Activated CD8-positive, alpha-beta memory T cell treated with anti-CD3 and anti-CD28 coated beads, Interleukin-2, amount 50 U/mL, for 1 hour (primary cell): ENCODE results near the gene GSE1.

Experiments
- DNase-seq: peaks from one replicate; pipeline ENCODE4 v3.0.0-alpha.2; 2020; ENCODE audit errors: extremely low read depth

GSE1 gene

DNA sequence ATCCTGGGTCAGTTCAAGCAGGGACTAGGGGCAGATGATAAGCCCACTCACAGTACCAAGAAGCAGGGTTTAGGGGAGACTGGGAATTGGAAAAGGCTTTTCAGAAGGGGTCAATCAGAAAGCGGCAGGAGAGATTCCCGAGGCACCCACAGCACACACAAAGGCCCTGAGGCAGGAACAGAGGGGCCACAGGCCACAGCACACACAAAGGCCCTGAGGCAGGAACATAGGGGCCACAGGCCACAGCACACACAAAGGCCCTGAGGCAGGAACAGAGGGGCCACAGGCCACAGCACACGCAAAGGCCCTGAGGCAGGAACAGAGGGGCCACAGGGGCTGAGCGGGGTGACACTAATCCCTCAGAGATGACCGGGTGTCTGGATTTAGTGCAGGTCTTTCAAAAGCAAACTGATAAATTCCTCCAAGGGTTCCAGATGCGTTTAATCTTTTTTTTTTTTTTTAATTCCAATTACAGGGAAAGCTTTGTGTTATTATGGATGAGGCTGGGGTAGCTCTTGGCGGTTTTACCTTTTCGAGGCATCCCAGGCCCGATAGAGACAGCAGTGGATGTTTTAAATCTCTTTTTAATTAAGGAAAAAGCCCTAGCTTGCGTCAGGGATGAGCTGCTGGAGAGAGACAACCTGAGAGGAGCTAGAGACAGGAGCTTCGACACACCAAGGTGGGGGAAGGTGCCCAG lies 106.6 kb downstream of the GSE1 start:
- DNase-seq, result no peak

GRCh38 chr16:85720302-85720637 lies 107.1 kb downstream of the GSE1 start:
- no peak for DNase-seq

DNA sequence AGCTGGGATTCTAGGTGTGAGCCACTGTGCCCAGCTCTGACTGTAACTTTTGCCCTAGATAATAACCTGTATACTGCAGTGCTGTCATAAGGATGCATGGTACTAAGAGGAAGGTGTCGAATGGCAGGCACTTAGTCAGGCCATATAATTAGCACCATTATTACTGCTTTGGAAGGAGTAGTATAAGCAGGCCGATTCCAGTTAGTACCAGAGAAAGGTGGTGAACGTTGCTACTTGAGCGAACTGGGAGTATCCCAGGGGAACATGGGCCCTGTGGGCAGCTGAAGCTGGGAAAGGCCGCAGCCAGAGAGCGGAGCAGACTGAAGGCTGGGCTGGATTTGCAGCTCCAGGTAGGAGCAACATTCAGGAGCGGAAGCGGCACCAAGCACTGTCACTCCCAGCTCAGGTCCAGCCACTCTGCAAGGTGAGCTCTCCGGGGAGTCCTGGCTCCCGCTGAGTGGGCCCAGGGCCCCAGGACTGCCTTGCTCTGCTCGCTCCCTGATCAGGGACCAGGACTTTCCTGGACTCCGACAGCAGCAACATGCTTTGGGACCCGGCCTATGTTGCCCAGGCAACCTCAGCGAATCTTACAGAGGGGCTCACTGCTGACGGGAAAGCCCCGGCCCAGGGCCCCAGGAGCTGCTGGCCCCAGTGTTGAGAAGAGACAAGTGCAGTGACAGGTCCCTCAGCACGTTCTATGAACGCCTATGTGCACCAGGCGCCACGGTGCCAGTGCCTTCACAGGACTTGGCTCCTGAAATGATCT lies 109.2 kb downstream of the GSE1 start:
- DNase-seq, result no peak

- no peak for DNase-seq
These were observed 111.2 kb downstream of the GSE1 start for GRCh38 chr16:85724126-85724879.

DNA sequence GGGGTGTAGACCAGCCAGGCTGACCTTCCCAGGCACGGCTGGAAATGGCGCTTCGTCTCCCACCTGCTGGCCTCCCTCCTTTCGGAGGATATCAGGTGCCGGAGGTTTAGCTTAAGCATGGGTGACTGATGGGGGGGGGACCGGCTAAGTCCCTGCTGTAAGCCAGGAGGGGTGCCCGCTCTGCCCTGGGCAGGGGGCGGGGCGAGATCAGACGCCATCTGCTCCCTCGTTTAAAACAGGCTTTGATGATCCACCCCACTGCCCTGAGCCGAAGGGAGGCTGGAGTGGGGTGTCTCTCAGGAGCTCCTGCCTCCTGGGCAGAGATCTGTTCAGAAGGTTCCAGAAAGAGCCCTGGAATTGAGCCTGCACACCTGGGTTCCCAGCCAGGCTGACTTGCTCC lies 111.8 kb downstream of the GSE1 start:
- no peak for DNase-seq
